HG03432 (cell line): Measurements from ENCODE around the gene TEKT3.

Experiments
- ATAC-seq: cut with Tn5 transposase; IDR thresholded peaks from one replicate; pipeline ENCODE4 v1.9.1; 2021; ENCODE audit warnings: mild to moderate bottlenecking, moderate library complexity; ENCODE audit not compliant: unreplicated experiment

Gene TEKT3

DNA sequence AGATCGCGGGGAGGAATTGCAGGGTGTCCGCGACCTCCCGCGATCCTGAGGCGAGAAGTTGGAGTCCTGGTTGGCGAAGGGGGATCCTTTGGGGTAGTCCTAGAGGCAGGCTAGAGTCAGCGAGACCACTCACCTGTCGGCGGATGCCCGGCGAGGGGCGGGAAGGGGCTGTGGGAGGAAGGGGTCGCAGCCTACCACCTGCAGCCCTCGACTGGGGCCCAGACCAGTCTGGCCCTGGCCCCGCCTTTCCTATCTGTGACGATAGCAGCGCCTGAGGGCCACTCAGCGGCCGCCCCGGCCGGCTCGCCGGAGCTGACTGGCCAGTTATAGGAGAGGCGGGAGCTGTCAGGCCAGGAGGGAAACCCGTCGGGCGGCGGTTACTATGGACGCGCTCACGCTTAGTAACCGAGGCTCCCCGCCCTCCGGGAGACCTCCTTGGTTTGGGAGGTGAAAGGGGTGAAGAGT lies at the start of gene TEKT3:
TSS of gene TEKT3 (minus strand) at position 213 of the 465 bp plus-strand sequence. CDS start 10,012 bp downstream, outside the sequence.
- ATAC-seq, result no peak

DNA sequence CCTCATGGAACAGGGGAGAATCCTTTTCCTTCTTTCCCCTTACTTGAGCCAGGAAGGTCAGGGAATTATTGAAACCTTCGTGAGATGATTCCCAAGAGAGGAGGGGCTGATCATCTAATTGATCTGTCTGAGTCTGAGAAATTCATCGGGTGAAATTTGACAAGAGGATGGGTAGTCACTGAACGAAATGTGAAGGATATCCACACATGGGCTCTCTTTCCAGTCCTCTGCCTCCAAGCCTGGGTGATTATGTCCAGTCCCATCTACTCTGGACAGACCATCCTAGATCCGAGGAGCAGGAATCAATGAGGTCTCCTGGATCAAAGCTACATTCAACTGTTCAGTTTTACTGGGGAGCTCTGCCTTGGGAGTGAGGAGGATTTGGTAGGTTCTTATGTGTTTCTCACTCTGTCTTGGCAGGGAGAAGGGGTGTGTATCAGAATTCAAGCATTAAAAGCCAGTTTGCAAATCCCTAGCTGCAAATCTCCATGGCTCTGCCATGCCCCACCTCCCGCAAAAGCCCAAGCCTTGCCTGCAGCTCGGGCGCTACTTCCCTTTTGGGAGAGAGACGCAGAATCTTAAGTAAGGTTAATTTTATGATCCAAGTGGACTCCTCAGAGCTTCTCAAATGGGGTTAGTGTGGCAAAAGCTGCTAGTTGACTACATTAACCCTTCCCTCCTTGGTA lies 47.1 kb upstream of the TEKT3 start:
- ATAC-seq, result no peak

DNA sequence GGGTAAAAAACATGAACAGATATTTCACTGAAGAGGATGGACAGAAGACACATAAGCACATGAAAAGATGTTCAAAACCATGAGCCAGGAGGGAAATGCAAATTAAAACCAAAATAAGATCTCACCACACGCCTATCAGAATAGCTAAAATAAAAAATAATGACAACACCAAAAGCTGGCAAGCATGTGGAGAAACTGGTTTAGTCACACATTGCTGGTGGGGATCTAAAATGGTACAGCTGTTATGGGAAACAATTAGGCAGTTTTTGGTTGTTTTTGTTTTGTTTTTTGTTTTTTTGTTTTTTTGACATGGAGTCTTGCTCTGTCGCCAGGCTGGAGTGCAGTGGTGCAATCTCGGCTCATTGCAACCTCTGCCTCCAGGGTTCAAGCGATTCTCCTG lies 44.7 kb upstream of the TEKT3 start:
- no peak for ATAC-seq

DNA sequence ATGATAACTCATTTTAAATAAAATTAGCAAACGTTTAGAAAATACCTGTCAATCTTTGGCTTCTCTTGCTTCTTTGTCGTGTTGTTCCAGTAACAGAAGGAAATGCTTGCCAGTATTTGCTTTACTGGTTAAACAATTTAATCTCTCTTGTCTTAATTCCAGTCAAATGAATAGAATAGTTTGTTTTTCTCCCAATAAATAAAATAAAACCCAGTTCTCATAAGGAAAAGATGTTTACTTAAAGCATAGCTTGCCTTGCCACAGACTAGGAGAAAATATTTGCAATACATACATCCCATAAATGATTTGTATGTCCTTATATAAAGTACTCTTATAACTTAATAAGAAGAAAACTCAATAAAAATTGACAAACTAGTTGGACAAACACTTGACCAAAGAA lies 43.9 kb upstream of the TEKT3 start:
- no peak for ATAC-seq

DNA sequence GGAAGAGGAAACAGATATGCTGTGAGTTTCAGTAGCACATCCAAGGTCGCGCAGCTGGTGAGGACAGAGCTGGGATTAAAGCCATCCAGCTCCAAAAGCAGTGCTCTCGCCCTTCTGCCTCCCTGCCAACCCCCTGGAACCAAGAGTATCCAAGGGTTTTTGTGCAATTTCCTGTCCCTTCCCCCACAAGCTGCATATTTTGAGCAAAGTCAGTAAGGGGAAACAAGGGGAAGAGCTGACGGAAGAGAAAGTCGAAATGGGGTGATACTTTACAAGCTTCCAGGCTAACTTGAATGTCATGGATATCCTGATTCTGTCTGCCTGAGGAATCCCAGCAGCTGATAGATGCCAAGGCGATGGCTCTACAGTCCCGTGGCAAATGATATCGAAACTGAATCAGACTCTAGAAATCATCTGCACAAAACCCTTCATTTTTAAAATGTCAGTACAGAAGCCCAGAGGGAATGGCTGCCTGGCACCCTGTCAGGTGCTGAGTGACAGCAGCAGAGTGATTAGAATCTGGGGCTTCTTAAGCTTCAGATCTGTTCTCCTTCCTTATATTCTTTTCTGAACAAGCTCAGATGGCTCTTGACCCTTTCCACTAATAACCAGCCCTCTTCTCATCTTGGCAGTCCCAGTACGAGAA lies 42.9 kb upstream of the TEKT3 start:
- ATAC-seq, result no peak

DNA sequence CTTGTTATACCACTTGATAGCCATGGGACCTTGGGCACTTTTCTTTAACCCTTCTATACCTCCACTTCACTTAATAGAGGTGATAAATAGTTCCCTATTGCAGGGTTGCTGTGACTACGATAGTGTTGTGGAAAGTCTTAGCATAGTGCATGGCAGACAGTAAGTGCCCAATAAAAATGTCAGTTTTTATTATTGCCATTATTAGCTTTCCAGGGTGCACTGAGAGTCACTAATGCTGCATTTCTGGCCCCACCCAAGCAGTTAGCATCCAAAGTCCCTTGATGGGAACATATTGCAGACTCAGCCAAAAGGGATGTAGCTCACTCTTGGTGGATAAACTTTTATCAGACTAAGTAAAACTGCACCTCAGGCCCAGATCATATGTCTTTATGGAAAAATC lies 41.5 kb upstream of the TEKT3 start:
- ATAC-seq, result no peak

DNA sequence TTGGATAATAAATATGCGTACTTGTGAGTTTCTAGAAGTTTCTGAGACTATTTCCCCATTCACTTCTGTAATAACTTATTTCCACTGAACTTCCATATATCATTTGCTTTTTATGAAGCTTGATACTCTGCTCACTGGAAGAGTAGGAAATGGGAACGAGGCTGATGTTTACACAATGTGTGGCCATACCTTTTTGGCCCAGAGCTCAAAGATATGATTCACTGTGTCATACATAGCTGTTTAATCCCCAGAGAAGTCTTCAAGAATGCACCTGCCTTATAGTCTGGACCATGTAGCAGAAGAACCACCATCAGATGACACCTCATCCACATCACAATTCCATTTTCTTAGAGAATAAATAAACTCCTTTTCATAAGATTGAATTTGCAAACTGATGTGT lies 40.3 kb upstream of the TEKT3 start:
- no peak for ATAC-seq

DNA sequence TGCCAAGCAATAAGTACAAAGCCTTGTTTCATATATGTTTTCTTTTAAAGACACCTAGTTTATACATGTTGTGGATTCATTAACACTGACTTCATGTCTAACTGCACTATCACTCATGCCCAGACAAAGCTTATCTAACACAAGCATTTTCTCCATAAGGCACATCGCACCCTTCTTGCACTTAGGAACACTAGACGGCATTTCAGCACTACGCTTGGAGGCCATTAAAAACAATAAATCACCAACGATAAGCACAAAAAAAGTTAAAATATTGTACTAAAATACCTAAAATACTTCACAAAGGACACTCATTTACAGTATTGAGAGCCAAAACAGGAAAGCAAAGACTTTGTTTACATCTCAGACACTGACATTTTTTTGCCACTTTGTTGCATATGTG lies 39.0 kb upstream of the TEKT3 start:
- ATAC-seq, result no peak

DNA sequence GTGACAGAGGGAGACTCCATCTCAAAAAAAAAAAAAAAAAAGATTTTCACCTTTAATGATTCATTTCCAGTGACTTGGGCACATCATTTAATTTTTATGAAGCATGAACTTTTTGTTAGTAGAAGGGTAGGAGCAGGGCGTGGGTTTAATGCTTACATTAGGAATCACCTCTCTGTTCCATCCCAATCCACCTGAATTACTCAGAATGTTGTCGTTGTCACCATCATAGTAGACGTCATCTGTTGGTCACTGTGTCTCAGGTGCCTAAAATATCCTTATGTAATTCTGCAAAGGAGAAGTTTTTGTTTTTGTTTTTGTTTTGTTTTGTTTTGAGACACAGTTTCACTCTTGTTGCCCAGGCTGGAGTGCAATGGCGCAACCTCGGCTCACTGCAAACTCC lies 38.3 kb upstream of the TEKT3 start:
- ATAC-seq, result no peak

DNA sequence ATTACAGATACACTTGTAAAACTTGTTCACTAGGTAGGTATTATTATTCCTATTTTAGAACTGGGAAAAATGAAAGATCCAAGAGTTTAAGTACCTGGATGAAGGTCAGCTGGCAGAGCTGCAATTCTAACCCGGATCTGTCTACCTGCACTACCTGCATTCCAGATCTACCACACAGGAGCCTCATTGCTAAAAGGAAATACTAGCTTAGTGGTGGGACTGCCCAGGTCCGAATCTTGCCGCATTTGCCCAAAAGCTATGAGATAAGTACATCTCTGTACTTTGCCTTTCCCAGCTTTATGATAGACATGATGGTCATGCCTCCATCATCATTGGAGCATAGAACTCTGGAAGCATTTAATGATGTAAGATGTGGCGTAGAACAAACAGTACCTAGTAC lies 36.8 kb upstream of the TEKT3 start:
- no peak for ATAC-seq

DNA sequence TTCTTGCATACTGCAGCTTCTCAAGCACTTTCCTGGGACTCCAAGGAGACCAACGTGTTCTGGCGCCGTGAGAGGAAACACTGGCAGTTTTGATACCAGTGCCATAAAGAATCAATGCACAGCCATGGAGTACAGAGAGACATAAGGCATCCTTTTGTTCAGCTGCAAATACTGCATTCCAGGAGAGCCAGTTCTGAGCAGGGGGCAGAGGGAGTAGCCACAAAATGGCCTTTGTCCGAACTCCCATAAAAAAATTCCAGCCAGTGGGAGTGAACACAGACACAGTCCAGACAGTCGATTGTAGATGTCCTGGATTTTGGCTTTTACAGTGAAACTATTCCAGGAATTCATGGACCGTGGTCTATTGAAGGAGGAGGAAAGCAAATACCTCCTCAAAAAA lies 36.2 kb upstream of the TEKT3 start:
- no peak for ATAC-seq

DNA sequence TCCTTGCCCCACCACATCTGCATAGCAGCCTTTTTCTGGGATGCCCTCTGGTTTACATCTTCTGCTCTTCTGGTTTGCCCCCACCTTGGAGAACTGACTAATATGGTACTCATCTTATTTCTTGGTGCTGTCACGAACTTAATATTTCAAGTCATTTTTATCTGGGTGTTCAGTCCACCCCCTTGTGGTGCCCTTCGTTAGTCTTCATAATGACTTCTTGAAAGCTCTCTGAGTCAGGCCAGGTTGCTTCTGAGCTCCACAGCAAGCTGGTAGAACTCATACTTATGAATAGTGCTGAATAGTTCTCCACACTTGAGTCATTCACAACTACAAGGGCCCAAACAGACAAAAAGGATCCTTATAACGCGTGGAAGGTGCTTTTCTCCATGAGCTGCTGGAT lies 35.8 kb upstream of the TEKT3 start:
- ATAC-seq, result no peak

DNA sequence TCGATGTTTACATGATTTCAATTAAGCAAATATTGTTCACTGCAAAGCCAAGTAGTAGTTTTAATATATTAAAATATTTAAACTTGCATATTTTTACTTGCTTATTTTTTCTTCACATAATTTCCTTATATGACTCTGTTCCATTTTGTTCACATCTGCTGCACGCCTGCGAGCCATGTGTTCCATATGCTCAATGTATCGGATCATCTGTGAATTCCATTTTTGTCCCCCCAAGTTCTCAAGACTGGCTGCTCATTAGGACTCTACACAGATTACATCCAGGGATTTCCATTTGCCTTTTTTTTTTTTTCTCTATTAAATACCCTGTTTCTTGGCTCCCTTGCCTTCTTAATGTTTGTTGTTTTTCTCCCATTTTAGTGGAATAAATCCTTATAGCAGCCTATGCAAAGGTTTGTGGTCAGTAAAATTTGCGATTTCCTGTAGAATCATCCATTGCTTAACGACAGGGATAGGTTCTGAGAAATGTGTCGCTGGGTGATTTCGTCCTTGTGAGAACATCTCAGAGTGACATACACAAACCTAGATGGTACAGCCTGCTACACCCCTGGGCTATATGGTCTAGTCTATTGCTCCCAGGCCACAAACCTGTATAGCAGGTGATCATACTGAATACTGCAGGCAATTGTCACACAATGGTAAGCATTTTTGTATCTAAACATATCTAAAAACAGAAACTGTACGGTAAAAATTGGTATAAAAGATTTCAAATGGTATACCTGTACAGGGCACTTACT lies 30.2 kb upstream of the TEKT3 start:
- ATAC-seq, result no peak

DNA sequence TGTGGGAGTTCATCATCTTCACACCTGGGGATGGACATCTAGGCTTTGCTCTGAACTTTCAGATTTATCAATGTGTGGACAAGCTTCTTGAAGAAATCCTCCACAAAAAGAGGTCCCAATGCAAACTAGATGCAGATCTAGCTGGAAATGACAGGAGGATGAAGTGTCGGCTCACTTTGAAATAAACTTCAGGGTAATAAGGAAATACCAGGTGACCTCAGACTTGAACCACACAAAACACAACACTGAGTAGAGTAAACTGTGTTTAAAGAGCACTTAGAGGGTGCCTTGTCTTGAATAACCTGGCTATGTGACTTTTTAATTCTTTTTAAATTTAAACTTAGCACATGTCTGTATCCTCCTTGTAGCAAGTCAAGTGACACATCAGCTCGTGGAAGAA lies 27.2 kb upstream of the TEKT3 start:
- ATAC-seq, result no peak

DNA sequence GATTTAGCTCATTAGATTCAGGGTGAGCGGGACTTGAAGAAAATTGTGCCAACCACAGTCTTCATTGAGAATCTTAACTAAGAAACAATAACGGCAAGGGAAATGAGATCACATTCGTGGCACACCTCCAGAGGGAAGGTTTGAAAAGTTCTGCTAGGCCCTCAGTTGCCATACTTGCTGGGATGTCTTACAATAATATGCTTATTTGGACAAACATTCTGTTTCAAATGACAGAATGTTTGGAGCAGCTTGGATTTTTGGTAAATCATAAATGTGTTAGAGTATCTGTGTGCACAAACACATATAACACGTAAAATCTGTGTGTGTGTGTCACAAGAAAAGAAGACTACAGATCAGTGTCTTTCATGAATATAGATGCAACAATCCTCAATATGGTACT lies 24.6 kb upstream of the TEKT3 start:
- no peak for ATAC-seq

DNA sequence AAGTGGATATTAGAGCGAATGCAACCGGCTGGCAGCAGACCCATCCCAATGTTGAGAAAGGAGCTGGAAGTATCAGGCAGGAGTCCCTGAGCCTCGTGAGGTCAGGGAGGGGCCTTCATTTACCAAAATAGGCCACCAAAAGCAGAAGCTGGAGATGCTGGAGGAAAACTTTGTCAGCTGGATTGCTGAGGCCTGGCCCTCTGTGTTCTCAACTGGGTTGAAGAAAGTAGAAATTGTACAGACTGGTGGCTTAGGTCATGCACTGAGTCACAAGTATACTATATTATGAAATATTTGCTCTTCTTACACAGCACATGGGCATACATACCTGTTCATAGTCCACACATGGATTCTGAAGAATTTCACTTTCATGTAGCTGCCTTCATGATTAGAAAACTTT lies 23.2 kb upstream of the TEKT3 start:
- no peak for ATAC-seq

DNA sequence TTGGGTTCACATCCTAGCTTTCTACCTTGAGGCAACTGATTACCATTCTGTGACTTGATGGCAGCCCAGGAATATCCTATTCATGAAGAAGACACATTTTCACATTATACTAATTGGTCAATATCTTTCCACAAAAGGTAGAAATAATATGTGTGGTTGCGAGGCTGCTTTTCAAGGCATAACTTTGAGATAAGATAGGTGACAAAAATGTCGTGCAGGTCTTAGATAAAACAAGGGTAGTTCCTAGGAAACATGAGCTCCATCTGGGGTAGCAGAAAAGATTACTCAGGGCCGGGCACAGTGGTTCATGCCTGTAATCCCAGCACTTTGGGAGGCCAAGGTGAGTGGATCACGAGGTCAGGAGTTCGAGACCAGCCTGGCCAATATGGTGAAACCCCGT lies 22.3 kb upstream of the TEKT3 start:
- no peak for ATAC-seq

DNA sequence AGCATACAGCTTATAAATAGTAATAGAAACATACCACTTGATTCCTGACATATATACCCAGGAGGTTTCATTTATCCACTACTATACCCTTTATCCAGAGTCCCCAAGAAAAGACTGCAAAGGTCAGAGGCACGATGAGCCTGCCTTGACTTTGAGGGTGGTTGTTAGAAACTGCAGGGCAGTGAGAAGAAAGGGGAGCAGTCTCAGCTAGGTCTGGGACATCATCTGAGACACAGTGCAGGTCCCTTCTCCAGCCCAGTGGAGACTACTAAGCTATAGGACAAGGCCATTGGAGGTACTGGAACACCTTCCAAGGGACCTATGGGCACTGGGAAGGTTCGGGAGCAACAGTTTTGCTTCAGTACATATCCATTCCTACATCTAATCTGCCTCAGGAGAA lies 20.2 kb upstream of the TEKT3 start:
- ATAC-seq, result no peak

DNA sequence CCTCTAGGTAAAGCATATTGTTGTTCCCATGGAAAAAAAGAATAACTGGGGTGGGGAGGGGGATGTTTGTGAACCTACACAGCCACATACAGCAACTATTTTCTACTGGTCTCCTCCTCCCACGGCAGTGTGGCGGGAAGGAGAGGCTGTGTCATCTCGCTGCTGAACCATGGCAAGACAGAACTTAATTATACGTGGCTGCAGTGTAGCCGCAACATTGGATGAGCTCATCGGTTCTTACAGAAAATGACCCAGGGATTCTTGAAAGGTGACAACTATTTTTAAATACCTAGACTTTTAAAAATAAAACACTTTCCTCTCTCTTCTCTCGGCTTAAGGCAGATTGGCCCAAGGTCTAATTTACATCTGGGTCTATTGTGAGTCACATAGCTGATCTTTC lies 19.8 kb upstream of the TEKT3 start:
- ATAC-seq, result no peak

DNA sequence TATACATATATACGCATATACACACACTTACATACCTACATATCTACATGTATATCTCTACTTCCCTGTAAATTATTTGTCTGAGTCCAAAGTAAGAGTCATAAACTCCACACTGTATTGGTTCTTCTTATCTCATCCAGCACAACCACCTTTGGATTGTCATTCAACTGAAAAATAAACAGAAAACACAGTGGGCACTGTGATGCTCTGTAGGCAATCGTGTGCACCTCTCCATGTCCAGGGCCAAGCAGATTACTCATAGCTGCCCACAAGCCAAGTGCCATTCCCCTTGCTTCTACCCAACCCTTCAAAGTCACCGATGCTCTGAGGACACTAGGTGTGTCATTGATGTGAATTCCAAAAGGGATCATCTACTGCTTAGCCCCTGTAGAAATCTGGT lies 12.9 kb upstream of the TEKT3 start:
- no peak for ATAC-seq

DNA sequence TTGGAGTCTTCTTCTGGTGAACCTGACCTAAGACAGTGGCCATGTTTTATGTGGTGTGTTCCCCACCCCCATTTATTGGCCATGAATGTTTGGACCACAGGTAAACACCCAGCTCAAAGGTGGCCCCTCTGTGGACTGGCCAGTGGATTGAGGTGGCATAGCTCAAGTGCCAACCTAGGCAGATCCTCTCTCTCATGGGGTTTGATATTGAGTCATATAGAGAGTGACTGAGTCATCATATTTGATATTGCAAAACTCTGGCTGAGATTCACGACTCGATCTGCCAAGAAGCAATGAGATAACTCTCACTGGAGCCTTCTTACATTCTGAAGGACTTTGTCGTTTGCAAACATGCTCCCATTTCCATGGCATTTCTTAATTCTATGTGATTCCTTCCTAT lies 10.5 kb upstream of the TEKT3 start:
- ATAC-seq, result no peak

DNA sequence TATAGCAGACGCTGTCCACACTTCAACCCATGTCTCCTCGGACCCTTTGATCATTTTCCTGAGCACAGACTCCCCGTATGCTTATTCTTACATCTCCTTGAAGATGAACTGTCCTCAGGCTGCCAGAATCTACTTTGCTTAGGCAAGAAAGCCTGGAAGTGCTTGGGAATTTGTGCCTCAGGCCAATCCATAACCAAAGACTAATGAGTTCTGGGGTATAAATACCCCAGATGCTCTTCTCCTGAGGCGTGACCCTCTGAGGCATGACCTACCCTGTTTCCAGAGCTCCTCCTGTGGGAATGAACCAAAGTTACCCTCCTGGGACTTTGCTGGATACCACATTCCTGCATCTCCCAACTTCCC lies 10.1 kb upstream of the TEKT3 start:
- no peak for ATAC-seq
